IMR-90 (cell line): ENCODE measurements around the gene CACNA2D1. TPM values are rescaled to one million over a fixed set of nuclear protein-coding genes. Genes with fewer than 3 reads are reported as not detected.

Source experiments
- ATAC-seq: fragments of 200-7000 bp; cut with Tn5 transposase; 2 replicates; pipeline ENCODE4 v1.9.1; 2020; ENCODE audit warnings: low read depth, mild to moderate bottlenecking, moderate library complexity
- BruUV-seq: library from RNA; stranded (reverse); fragments of 400-500 nt; replicated peaks from 2 replicates; lab custom pipeline; 2021; lab: Mats Ljungman, UMichigan
- CTCF ChIA-PET: fragments of 300-600 bp; formaldehyde crosslinking; extraction: SDS; loops from one replicate; lab custom pipeline; 2021; ENCODE audit warnings: antibody characterized with exemption; lab: Yijun Ruan, JAX
- POLR2A ChIA-PET: fragments of 300-600 bp; sonication (Branson Sonifier 250); formaldehyde crosslinking; loops from one replicate; lab custom pipeline; 2022; ENCODE audit warnings: antibody characterized with exemption; ENCODE audit not compliant: unreplicated experiment; lab: Charles Lee
- DNase-seq: peaks from one replicate; pipeline ENCODE4 v3.0.0; 2013
- H2AFZ ChIP-seq: replicated peaks from 2 replicates; pipeline ENCODE3; 2013; ENCODE audit warnings: low read length, mild to moderate bottlenecking; ENCODE audit not compliant: poor library complexity
- H2AK5ac ChIP-seq: 2 replicates; pipeline ENCODE4 v1.6.1; 2013; ENCODE audit warnings: low read depth, low read length, inconsistent platforms
- H2AK9ac ChIP-seq: replicated peaks from 2 replicates; pipeline ENCODE3; 2013; ENCODE audit warnings: mild to moderate bottlenecking, low read depth, low read length, moderate library complexity; ENCODE audit not compliant: poor library complexity
- H2BK120ac ChIP-seq: 2 replicates; pipeline ENCODE4 v1.6.1; 2013; ENCODE audit warnings: low read depth, low read length, inconsistent platforms
- H2BK15ac ChIP-seq: 3 replicates; pipeline ENCODE4 v1.6.1; 2013; ENCODE audit warnings: low read depth, low read length, inconsistent platforms
- H2BK20ac ChIP-seq: 2 replicates; pipeline ENCODE4 v1.6.1; 2013; ENCODE audit warnings: low read depth, mild to moderate bottlenecking, inconsistent platforms, low read length, moderate library complexity
- H2BK5ac ChIP-seq: 2 replicates; pipeline ENCODE4 v1.6.1; 2013; ENCODE audit warnings: mild to moderate bottlenecking, low read depth, low read length, inconsistent platforms; ENCODE audit not compliant: poor library complexity, severe bottlenecking
- H3K14ac ChIP-seq: replicated peaks from 2 replicates; pipeline ENCODE4 v1.6.1; 2013; ENCODE audit warnings: low read depth, low read length, inconsistent platforms
- H3K18ac ChIP-seq: 2 replicates; pipeline ENCODE4 v1.6.1; 2013; ENCODE audit warnings: low read depth, low read length, control low read depth
- H3K23ac ChIP-seq: 2 replicates; pipeline ENCODE4 v1.6.1; 2013; ENCODE audit warnings: low read depth, low read length, inconsistent platforms
- H3K27ac ChIP-seq: 2 replicates; pipeline ENCODE4 v1.5.1; 2013; ENCODE audit warnings: mild to moderate bottlenecking, control low read depth, low read length; ENCODE audit not compliant: insufficient read depth
- H3K27me3 ChIP-seq: 2 replicates; pipeline ENCODE4 v1.6.1; 2013; ENCODE audit warnings: low read length; ENCODE audit not compliant: control insufficient read depth, insufficient read depth
- H3K36me3 ChIP-seq: 2 replicates; pipeline ENCODE4 v1.6.1; 2013; ENCODE audit warnings: low read length, mixed read lengths; ENCODE audit not compliant: control insufficient read depth, insufficient read depth
- H3K4ac ChIP-seq: 2 replicates; pipeline ENCODE4 v1.6.1; 2013; ENCODE audit warnings: low read depth, low read length, inconsistent platforms
- H3K4me1 ChIP-seq: 2 replicates; pipeline ENCODE4 v1.6.1; 2013; ENCODE audit warnings: low read length, mixed read lengths; ENCODE audit not compliant: control insufficient read depth, insufficient read depth
- H3K4me2 ChIP-seq: 2 replicates; pipeline ENCODE4 v1.6.1; 2013; ENCODE audit warnings: low read depth, mild to moderate bottlenecking, control low read depth, low read length, moderate library complexity
- H3K4me3 ChIP-seq: 2 replicates; pipeline ENCODE4 v1.5.1; 2013; ENCODE audit warnings: low read depth, mild to moderate bottlenecking, control low read depth, low read length, moderate library complexity; ENCODE audit not compliant: insufficient read depth
- H3K56ac ChIP-seq: 2 replicates; pipeline ENCODE4 v1.6.1; 2013; ENCODE audit warnings: low read length, inconsistent platforms; ENCODE audit not compliant: insufficient read depth; ENCODE audit errors: extremely low read depth
- H3K79me1 ChIP-seq, 2 experiments: 2 replicates each; pipeline ENCODE4 v1.6.1; 2013; ENCODE audit warnings: low read length in 2 of 2, inconsistent platforms in 1 of 2, low read depth in 1 of 2
- H3K9ac ChIP-seq: 2 replicates; pipeline ENCODE4 v1.6.1; 2013; ENCODE audit warnings: low read depth, low read length, control low read depth
- H3K9me1 ChIP-seq: 2 replicates; pipeline ENCODE4 v1.6.1; 2013; ENCODE audit warnings: low read length, inconsistent platforms; ENCODE audit not compliant: insufficient read depth
- H3K9me3 ChIP-seq: 2 replicates; pipeline ENCODE4 v1.6.1; 2013; ENCODE audit warnings: low read length; ENCODE audit not compliant: control insufficient read depth, insufficient read depth
- H4K20me1 ChIP-seq: 2 replicates; pipeline ENCODE4 v1.6.1; 2013; ENCODE audit warnings: low read length, inconsistent platforms; ENCODE audit not compliant: insufficient read depth
- H4K5ac ChIP-seq: 2 replicates; pipeline ENCODE4 v1.6.1; 2013; ENCODE audit warnings: mild to moderate bottlenecking, low read depth, low read length, control low read depth
- H4K8ac ChIP-seq, 2 experiments: 2 replicates each; pipeline ENCODE4 v1.6.1; 2013; ENCODE audit warnings: low read depth in 2 of 2, low read length in 2 of 2, control low read depth in 1 of 2, inconsistent platforms in 1 of 2
- H4K91ac ChIP-seq: 2 replicates; pipeline ENCODE4 v1.6.1; 2013; ENCODE audit warnings: low read depth, low read length, inconsistent platforms; ENCODE audit not compliant: insufficient read depth
- BHLHE40 ChIP-seq: fragments of 150-350 bp; IDR thresholded peaks from 2 replicates; pipeline ENCODE4 v1.6.1; 2016; ENCODE audit warnings: mild to moderate bottlenecking, low read depth, low read length
- CEBPB ChIP-seq: IDR thresholded peaks from 2 replicates; pipeline ENCODE4 v1.6.1; 2012; ENCODE audit warnings: low read depth, low read length, improper control_type of control experiment
- CHD1 ChIP-seq: IDR thresholded peaks from 2 replicates; pipeline ENCODE4 v1.6.1; 2012; ENCODE audit warnings: low read depth, low read length, improper control_type of control experiment
- ELK1 ChIP-seq: fragments of 150-350 bp; IDR thresholded peaks from 2 replicates; pipeline ENCODE4 v1.6.1; 2016; ENCODE audit warnings: low read depth, mild to moderate bottlenecking, low read length, moderate library complexity, borderline replicate concordance
- FOS ChIP-seq: fragments of 150-350 bp; IDR thresholded peaks from 2 replicates; pipeline ENCODE4 v1.6.1; 2016; ENCODE audit warnings: low read depth, low read length
- MAFK ChIP-seq: IDR thresholded peaks from 2 replicates; pipeline ENCODE4 v1.6.1; 2012; ENCODE audit warnings: low read depth, low read length, improper control_type of control experiment
- MAZ ChIP-seq: IDR thresholded peaks from 2 replicates; pipeline ENCODE4 v1.6.1; 2012; ENCODE audit warnings: low read depth, mild to moderate bottlenecking, low read length, improper control_type of control experiment, moderate library complexity, borderline replicate concordance
- MXI1 ChIP-seq: IDR thresholded peaks from 2 replicates; pipeline ENCODE4 v1.6.1; 2012; ENCODE audit warnings: low read depth, mild to moderate bottlenecking, low read length, moderate library complexity, borderline replicate concordance
- NFE2L2 ChIP-seq: fragments of 150-350 bp; IDR thresholded peaks from 2 replicates; pipeline ENCODE4 v1.6.1; 2016; ENCODE audit warnings: low read depth, mild to moderate bottlenecking, low read length
- POLR2A ChIP-seq: IDR thresholded peaks from 2 replicates; pipeline ENCODE4 v1.6.1; 2012; ENCODE audit warnings: mild to moderate bottlenecking, low read depth, low read length
- RAD21 ChIP-seq: IDR thresholded peaks from 2 replicates; pipeline ENCODE4 v1.6.1; 2012; ENCODE audit warnings: low read length, improper control_type of control experiment
- RCOR1 ChIP-seq: IDR thresholded peaks from 2 replicates; pipeline ENCODE4 v1.6.1; 2012; ENCODE audit warnings: mild to moderate bottlenecking, low read length, improper control_type of control experiment; ENCODE audit not compliant: insufficient replicate concordance
- RFX5 ChIP-seq: IDR thresholded peaks from 2 replicates; pipeline ENCODE4 v1.8.0; 2012; ENCODE audit warnings: low read depth, mild to moderate bottlenecking, low read length, moderate library complexity
- SMC3 ChIP-seq: fragments of 150-350 bp; IDR thresholded peaks from 2 replicates; pipeline ENCODE4 v1.6.1; 2016; ENCODE audit warnings: low read depth, mild to moderate bottlenecking, antibody characterized with exemption, low read length, moderate library complexity
- WGBS, 2 experiments: methylation state at CpG; one replicate each; pipeline versions ENCODE4 v1.1.5 to v1.1.7; 2013; ENCODE audit warnings: missing lambda C conversion rate in 2 of 2; ENCODE audit not compliant: insufficient read length in 1 of 2; ENCODE audit errors: extremely low coverage in 2 of 2; 5-methylcytosine and 5-hydroxymethylcytosine counted together
- dilution Hi-C: fragments of 300-500 bp; cut with HindIII; formaldehyde crosslinking; loops from one replicate; pipeline ENCODE4 v1.14.3; 2018; ENCODE audit warnings: low sequenced_read_pairs; ENCODE audit not compliant: unreplicated experiment
- in situ Hi-C: fragments of 300-500 bp; cut with MboI; formaldehyde crosslinking; loops from 3 replicates; pipeline ENCODE4 v1.14.3; 2019; ENCODE audit warnings: low sequenced_read_pairs, inconsistent platforms, mixed read lengths
- intact Hi-C: fragments of 100-400 bp; cut with micrococcal nuclease; formaldehyde crosslinking; loops from 2 replicates; pipeline ENCODE4 v1.10.0; 2022
- polyA plus RNA-seq, 3 experiments: library from polyadenylated mRNA; depleted of rRNA; stranded (reverse); fragments of >200 nt; gene quantifications; 2 replicates each; pipeline ENCODE4 v1.2.3, GENCODE V29; 2012; ENCODE audit warnings: low replicate concordance in 1 of 3
- total RNA-seq: library from RNA; depleted of rRNA; stranded (reverse); fragments of >200 nt; gene quantifications from 2 replicates; pipeline ENCODE4 v1.2.3, GENCODE V29; 2012
- TF ChIP-seq, protein P1 (sequence below): fragments of 150-350 bp; IDR thresholded peaks from 2 replicates; pipeline ENCODE4 v1.6.1; 2017; ENCODE audit warnings: mild to moderate bottlenecking, antibody characterized with exemption, low read length, low read depth
- TF ChIP-seq, protein P2 (sequence below): conservative IDR thresholded peaks from 2 replicates; pipeline ENCODE4 v1.5.1; 2012; ENCODE audit warnings: mild to moderate bottlenecking, low read depth, low read length, improper control_type of control experiment

CACNA2D1 gene
- total and polyA plus RNA-seq, 2 of the 4 experiments (the other 2 are of a cell fraction) = 5.8 to 21.9 TPM

DNA sequence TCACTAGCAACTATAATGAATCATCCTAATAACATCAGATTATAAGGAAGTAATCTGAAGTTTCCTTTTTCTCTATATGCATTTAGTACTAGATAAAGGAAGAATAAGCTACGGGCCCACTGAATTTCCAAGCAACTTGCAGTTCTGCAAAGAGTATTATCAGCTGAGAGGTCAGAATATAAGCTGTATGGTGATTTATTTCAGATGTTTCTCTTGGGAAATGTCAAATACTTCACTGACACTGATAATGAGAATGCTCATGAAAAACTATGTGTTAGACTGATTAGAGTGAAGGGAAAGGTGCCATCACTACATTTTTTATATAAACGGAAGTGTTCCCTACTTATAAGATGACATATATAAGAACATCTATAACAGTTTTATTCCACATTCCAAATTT lies 422.5 kb downstream of the CACNA2D1 start:
- Histone ChIP-seq H3K27me3 (no peaks in the 10 kb centered on the region), H4K8ac (no peak overlapping the region), H4K20me1 (no peaks in the 10 kb centered on the region), H2BK20ac (no peak overlapping the region), H3K9ac (no peak overlapping the region), H4K91ac (no peak overlapping the region), H3K4me3 (no peak overlapping the region), H3K4me1 (peaks cover 1% of the 10 kb centered on the region; the same call in 1 of the 2 replicates), H3K4ac (no peak overlapping the region), H2AK5ac (no peak overlapping the region), H3K18ac (no peak overlapping the region), H3K79me1 (no peaks in the 10 kb centered on the region), H3K9me3 (no peaks in the 10 kb centered on the region), H3K14ac (no peak overlapping the region), H3K9me1 (no peaks in the 10 kb centered on the region), H3K27ac (no peak overlapping the region), H3K23ac (no peak overlapping the region), H2BK120ac (no peak overlapping the region), H3K36me3 (no peaks in the 10 kb centered on the region), H3K4me2 (no peak overlapping the region), H2AK9ac (no peak overlapping the region), H4K5ac (no peak overlapping the region), H3K56ac (no peak overlapping the region), H2BK15ac (no peak overlapping the region), H2BK5ac (no peak overlapping the region), H2AFZ (no peak overlapping the region)
- ChIA-PET CTCF (interaction anchor here (0.6 to 0.9 kb wide), 2 partner anchors 12 to 54 kb away, joined by 3 read pairs; no protein-coding TSS in a partner anchor), POLR2A (no interaction called here)
- no CpG with 5 or more reads among the region's 2 CpGs for WGBS, 2 experiments
- intact Hi-C loops (no loop called here), dilution Hi-C loops (no loop called here), in situ Hi-C loops (no loop called here)
- no TSS peak for BruUV-seq
- TF ChIP-seq FOS (no peak), POLR2A (no peak), CHD1 (no peak), NFE2L2 (no peak), CEBPB (no peak), BHLHE40 (no peak), RCOR1 (no peak), MXI1 (no peak), MAZ (no peak), SMC3 (no peak), ELK1 (no peak), MAFK (no peak), RFX5 (no peak), RAD21 (no peak)
- TF ChIP-seq, protein P1, sequence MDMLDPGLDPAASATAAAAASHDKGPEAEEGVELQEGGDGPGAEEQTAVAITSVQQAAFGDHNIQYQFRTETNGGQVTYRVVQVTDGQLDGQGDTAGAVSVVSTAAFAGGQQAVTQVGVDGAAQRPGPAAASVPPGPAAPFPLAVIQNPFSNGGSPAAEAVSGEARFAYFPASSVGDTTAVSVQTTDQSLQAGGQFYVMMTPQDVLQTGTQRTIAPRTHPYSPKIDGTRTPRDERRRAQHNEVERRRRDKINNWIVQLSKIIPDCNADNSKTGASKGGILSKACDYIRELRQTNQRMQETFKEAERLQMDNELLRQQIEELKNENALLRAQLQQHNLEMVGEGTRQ = no peak
- TF ChIP-seq, protein P2, sequence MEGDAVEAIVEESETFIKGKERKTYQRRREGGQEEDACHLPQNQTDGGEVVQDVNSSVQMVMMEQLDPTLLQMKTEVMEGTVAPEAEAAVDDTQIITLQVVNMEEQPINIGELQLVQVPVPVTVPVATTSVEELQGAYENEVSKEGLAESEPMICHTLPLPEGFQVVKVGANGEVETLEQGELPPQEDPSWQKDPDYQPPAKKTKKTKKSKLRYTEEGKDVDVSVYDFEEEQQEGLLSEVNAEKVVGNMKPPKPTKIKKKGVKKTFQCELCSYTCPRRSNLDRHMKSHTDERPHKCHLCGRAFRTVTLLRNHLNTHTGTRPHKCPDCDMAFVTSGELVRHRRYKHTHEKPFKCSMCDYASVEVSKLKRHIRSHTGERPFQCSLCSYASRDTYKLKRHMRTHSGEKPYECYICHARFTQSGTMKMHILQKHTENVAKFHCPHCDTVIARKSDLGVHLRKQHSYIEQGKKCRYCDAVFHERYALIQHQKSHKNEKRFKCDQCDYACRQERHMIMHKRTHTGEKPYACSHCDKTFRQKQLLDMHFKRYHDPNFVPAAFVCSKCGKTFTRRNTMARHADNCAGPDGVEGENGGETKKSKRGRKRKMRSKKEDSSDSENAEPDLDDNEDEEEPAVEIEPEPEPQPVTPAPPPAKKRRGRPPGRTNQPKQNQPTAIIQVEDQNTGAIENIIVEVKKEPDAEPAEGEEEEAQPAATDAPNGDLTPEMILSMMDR = no peak
- DNase-seq (no peak), ATAC-seq (no peak; the same call in 1 of the 2 replicates)
